Measurements from ENCODE around the gene TRMU.

The TRMU gene

DNA sequence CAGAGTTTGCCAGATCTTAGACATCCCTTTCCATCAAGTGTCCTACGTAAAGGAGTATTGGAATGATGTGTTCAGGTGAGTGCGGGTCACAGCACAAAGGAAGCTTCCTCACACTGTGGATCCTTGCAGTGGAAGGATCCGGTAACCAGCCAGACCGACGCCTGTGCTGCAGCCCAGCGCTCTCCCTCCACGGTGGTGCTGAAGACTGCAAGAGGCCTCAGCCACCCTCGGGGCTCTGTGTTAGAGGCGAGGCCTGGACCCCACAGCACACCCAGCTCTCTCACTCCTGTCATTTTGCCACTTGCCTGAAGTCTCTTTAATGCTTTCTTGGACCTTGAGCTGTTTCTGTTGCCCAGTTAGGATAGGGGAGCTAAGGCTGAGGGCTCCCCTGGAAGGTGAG lies 2.4 kb downstream of the TRMU start:
- H3K4me3 ChIP-seq (ENCODE audit: low read depth, low read length): no peak overlapping the region
- DNase-seq (ENCODE audit: low read depth): no peak
- TF ChIP-seq, protein P1, sequence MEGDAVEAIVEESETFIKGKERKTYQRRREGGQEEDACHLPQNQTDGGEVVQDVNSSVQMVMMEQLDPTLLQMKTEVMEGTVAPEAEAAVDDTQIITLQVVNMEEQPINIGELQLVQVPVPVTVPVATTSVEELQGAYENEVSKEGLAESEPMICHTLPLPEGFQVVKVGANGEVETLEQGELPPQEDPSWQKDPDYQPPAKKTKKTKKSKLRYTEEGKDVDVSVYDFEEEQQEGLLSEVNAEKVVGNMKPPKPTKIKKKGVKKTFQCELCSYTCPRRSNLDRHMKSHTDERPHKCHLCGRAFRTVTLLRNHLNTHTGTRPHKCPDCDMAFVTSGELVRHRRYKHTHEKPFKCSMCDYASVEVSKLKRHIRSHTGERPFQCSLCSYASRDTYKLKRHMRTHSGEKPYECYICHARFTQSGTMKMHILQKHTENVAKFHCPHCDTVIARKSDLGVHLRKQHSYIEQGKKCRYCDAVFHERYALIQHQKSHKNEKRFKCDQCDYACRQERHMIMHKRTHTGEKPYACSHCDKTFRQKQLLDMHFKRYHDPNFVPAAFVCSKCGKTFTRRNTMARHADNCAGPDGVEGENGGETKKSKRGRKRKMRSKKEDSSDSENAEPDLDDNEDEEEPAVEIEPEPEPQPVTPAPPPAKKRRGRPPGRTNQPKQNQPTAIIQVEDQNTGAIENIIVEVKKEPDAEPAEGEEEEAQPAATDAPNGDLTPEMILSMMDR (IDR thresholded peaks at IDR 0.05; ENCODE audit: low read depth, low read length, missing control alignments): no peak

DNA sequence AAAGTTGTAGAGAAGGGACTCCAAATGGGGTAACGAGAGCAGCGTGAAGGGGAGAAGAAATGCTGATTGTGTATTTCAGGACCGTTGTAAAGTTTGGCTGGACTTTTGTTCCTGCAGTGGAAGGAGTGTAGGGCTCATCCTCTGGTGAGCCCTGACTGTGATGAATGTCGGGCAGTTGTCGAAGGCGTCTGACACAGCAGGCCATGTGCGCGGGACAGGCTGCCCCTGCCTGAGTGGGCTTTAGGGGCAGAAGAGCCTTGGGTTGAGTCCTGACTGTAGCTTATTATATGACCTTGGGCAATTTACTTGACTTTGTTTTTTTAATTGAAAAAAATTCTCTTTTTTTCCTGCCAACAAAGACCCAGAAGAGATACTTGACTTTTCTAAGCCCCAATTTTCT lies 3.1 kb downstream of the TRMU start:
- H3K4me3 ChIP-seq (ENCODE audit: low read depth, low read length): no peak overlapping the region
- DNase-seq (ENCODE audit: low read depth): no peak
- TF ChIP-seq, protein P1 (IDR thresholded peaks at IDR 0.05; ENCODE audit: low read depth, low read length, missing control alignments): no peak

DNA sequence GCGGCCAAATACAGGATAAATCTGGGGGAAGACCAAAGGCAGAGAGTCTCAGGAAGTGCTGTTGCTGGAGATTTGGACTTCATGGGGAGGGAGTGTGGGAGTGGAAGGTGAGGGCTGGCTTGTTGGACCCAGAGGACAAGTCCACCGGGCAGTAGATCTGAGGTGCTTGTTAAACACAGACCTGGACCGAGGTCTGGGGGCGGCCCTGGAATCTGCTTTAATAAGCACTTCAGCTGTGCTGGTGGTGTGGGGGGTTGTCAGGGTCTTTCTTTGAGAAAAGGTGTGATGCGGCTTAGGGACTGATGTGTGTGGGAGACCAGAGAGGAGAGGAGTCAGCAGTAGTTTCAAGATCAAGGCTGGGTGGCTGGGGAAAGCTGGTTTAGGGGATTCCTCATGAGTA lies 4.4 kb downstream of the TRMU start:
- no peak overlapping the region for H3K4me3 ChIP-seq (ENCODE audit: low read depth, low read length)
- DNase-seq (ENCODE audit: low read depth): no peak
- TF ChIP-seq, protein P1 (IDR thresholded peaks at IDR 0.05; ENCODE audit: low read depth, low read length, missing control alignments): no peak

DNA sequence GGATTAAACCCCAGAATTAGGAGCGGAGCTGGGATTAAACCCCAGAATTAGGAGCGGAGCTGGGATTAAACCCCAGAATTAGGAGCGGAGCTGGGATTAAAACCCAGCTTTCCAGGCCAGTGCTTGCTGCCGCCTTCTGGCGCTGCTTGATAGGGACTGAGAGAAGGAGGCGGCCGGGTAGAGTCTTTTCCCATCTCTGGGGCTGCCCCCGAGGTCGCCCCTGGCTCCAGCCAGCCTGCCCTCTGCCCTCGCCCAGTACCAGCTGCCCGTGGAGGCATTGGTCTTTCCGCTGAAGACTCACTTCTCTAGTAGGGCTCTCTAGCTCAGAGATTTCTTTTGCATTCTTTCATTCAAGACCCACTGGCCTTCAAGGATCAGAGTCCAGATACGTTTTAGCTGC lies 5.2 kb downstream of the TRMU start:
- TF ChIP-seq, protein P1 (IDR thresholded peaks at IDR 0.05; ENCODE audit: low read depth, low read length, missing control alignments): no peak
- no peak for DNase-seq (ENCODE audit: low read depth)
- H3K4me3 ChIP-seq (ENCODE audit: low read depth, low read length): no peak overlapping the region

DNA sequence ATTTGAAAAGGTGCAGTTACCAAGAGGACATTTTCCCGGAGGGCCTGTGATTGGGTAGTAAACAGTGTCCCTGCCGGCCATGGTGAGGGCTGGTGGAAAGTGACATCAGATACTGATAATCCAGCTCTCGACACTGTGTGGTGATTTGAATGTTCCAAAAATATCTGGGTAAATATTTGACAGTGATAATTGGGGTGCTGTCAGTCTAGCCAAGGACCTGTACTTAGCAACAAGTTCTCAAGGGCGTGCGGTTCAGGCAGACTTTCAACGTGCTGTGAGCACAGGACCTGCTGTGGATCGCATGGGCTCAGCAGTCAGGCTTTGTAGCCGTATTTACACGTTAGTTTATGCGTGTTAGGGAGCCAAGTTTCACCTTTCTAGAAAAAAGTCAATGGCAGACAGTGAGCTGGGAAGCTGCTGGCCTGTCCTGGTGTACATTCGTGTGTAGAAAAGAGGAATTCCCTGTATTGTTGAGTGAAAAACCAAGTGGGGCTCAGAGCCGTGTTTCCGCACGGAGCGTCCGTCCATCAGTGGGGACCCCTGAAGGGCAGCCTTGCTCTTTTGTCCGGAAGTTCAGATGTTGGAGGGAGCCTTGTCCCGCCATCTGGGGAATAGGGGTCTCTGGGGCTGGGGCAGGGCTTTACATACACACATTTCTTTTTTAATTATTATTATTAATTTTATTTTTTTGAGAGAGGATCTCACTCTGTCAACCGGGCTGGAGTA lies 11.3 kb downstream of the TRMU start:
- DNase-seq (ENCODE audit: low read depth): no peak
- TF ChIP-seq, protein P1 (IDR thresholded peaks at IDR 0.05; ENCODE audit: low read depth, low read length, missing control alignments): no peak
- H3K4me3 ChIP-seq (ENCODE audit: low read depth, low read length): no peak overlapping the region

DNA sequence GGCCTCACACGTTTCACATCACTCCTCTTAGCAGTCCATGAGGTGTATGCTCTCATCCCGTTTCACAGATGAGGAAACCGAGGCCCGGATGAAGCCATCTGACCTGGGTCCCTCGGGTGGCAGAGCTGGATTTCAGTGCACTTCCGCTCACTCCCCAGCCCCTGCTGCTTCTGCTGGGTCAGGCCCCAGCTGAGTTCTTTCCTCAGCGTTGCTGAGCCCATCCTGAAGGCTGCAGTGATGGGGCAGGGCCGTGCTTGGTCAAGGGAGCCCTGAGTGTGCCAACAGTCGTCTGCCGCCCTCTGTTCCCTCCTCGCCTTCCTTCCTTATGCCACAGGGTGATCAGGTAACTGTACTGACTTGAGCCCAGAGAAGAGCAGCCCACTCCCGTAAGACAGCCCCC lies 12.1 kb downstream of the TRMU start:
- H3K4me3 ChIP-seq (ENCODE audit: low read depth, low read length): no peak overlapping the region
- TF ChIP-seq, protein P1 (IDR thresholded peaks at IDR 0.05; ENCODE audit: low read depth, low read length, missing control alignments): no peak
- no peak for DNase-seq (ENCODE audit: low read depth)

DNA sequence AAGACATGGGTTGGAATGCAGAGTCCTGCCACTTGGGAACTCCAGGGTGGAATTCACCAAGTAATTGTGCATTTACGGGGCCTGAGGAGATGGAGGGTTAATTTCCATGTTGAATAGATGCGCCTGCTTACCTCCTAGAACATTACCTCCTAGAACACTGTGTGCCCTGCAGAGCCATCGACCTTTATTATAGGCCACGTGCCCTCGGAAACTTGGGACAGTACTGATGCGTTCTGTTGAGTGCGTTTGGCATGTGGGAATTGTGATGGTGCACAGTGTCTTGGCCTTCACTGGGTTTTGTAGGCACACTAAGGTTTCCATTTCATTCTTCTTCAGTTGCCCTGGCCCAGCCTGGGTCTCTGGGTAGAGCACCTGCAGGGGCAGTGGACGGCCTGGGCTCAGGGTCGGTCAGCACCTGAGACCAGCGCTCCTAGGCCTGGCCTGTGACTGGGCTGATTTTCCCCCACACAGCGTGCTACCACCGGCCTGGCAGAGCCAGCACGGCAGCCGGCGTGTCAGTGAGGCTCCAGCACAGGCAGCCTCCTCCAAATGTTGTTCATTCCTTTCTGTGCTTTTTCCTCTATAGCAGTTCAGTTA lies 12.7 kb downstream of the TRMU start:
- no peak overlapping the region for H3K4me3 ChIP-seq (ENCODE audit: low read depth, low read length)
- TF ChIP-seq, protein P1 (IDR thresholded peaks at IDR 0.05; ENCODE audit: low read depth, low read length, missing control alignments): no peak
- DNase-seq (ENCODE audit: low read depth): no peak

Data from GM12864 (cell line).